Mesothelial cell of epicardium (in vitro differentiated cells): ENCODE measurements around the gene NOP9. TPM values are rescaled to one million over a fixed set of nuclear protein-coding genes. Genes with fewer than 3 reads are reported as not detected.

Source experiments
- DNase-seq, 2 experiments: peaks; one replicate each; pipeline ENCODE4 v3.0.0; 2021; ENCODE audit warnings: low spot score in 2 of 2; ENCODE audit not compliant: unreplicated experiment in 2 of 2
- H3K27ac Mint-ChIP-seq: 2 replicates; pipeline ENCODE4 v1.8.0; 2021; ENCODE audit warnings: mixed read lengths
- H3K27me3 Mint-ChIP-seq: 2 replicates; pipeline ENCODE4 v1.8.0; 2021; ENCODE audit warnings: low read depth, mixed read lengths
- H3K36me3 Mint-ChIP-seq: 2 replicates; pipeline ENCODE4 v1.8.0; 2021; ENCODE audit warnings: mixed read lengths
- H3K4me1 Mint-ChIP-seq: 2 replicates; pipeline ENCODE4 v1.8.0; 2021; ENCODE audit warnings: mixed read lengths
- H3K4me3 Mint-ChIP-seq: 2 replicates; pipeline ENCODE4 v1.8.0; 2021; ENCODE audit warnings: mild to moderate bottlenecking, moderate library complexity, mixed read lengths
- H3K9me3 Mint-ChIP-seq: 2 replicates; pipeline ENCODE4 v1.8.0; 2021; ENCODE audit warnings: mixed read lengths
- CTCF ChIP-seq: fragments of 200-600 bp; sonication (generic); IDR thresholded peaks from one replicate; pipeline ENCODE4 v1.5.0; 2021; ENCODE audit warnings: antibody characterized with exemption; ENCODE audit not compliant: unreplicated experiment
- total RNA-seq: library from RNA; stranded (reverse); gene quantifications from 3 replicates; pipeline ENCODE4 v1.2.1, GENCODE V29; 2021

Gene NOP9
- total RNA-seq, 1 donor from 2014 or later = 30.8 TPM

DNA sequence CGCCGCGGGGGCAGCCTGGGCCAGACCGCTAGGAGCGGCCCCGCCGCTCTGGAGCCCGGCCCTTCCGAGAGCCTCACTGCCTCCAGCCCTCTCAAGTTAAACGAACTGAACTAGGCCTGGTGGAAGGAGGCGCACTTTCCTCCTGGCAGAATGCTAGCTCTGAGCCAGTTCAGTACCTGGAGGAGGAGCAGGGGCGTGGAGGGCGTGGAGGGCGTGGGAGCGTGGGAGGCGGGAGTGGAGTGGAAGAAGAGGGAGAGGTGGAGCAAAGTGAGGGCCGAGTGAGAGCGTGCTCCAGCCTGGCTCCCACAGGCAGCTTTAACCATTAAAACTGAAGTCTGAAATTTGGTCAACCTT lies 16.9 kb downstream of the NOP9 start:
- TF ChIP-seq CTCF = no peak
- no peaks in the 10 kb centered on the region for H3K9me3 Mint-ChIP-seq
- peaks cover 28% of the 10 kb centered on the region for H3K27me3 Mint-ChIP-seq
- H3K27ac Mint-ChIP-seq = no peak overlapping the region
- no peak overlapping the region for H3K4me3 Mint-ChIP-seq
- no peaks in the 10 kb centered on the region for H3K36me3 Mint-ChIP-seq
- DNase-seq = no peak
- H3K4me1 Mint-ChIP-seq = peaks cover 1% of the 10 kb centered on the region

- H3K4me3 Mint-ChIP-seq = no peak overlapping the region
- peaks cover 5% of the 10 kb centered on the region for H3K4me1 Mint-ChIP-seq
- H3K36me3 Mint-ChIP-seq = no peaks in the 10 kb centered on the region
- H3K9me3 Mint-ChIP-seq = no peaks in the 10 kb centered on the region
- H3K27ac Mint-ChIP-seq = no peak overlapping the region
- peaks cover 28% of the 10 kb centered on the region for H3K27me3 Mint-ChIP-seq
- DNase-seq = no peak
- no peak for TF ChIP-seq CTCF
These were observed 17.7 kb downstream of the NOP9 start for GRCh38 chr14:24317141-24317928.

DNA sequence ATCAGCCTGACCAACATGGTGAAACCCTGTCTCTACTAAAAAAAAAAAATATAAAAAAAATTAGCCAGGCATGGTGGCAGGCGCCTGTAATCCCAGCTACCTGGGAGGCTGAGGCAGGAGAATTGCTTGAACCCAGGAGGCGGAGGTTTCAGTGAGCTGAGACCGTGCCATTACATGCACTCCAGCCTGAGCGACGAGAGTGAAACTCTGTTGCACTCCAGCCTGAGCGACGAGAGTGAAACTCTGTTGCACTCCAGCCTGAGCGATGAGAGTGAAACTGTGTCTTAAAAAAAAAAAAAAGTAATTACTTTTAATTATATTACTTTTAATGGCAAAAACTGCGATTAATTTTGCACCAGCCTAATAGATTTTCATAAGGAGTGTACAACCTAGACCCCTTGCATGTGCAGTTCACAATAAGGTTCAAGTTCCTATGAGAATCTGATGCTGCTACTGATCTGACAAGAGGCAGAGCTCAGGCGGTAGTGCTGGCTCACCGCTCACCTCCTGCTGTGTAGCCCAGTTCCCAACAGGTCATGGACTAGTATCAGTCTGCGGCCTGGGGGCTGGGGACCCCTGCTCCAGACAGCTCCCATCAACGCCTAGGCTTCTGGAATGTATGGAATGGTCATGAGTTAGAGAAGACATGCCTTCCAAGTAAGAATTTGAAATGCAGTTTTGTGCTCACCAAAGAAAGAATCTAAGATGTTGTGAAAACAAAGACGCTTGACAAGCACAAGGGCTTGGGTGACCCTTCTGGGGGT lies 21.7 kb downstream of the NOP9 start:
- Mint-ChIP-seq H3K9me3 (no peaks in the 10 kb centered on the region), H3K27me3 (peaks cover 28% of the 10 kb centered on the region), H3K36me3 (no peaks in the 10 kb centered on the region), H3K4me1 (peaks cover 5% of the 10 kb centered on the region), H3K4me3 (no peak overlapping the region), H3K27ac (no peak overlapping the region)
- no peak for DNase-seq
- no peak for TF ChIP-seq CTCF

DNA sequence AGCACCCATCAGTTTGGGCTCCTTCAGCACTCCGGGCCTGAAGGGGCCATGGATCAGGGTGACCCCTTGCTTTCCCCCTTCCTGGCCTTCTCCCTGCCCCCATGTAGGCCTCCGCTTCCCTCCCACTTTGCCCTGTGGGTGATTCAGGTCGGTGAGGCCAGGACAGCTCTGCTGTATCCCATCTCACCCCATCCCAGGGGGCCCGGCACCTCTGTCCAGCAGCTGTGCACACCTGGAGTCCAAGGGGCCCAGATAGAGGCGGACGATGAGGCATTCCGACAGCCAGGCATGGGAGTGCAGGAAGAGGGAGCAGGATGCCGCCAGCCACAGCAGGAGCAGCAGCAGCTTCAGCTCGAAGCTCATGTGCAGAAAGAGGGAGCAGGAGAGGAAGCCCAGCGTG lies 23.0 kb downstream of the NOP9 start:
- Mint-ChIP-seq H3K4me1 (peaks cover 5% of the 10 kb centered on the region), H3K36me3 (no peaks in the 10 kb centered on the region), H3K27me3 (peaks cover 22% of the 10 kb centered on the region), H3K9me3 (no peaks in the 10 kb centered on the region), H3K4me3 (no peak overlapping the region), H3K27ac (no peak overlapping the region)
- TF ChIP-seq CTCF = no peak
- no peak for DNase-seq

DNA sequence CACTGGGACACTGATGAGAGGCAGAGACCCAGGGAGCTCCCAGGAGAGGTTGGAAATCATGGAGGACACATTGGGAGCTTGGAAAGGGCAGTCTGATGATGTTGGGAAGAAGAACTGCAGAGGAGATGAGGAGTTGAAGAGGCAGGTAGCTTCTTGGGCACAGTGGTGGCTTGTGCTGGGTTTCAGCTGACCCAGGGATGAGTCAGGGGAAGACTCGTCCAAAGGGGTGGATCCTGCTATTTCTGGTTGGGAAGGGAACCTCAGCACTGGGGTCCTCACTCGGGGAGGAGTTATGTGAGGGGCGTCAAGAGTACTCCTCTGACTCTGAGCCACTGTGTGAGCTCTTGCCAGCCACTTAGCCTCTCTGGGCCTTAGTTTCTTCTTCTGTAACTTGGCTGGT lies 23.7 kb downstream of the NOP9 start:
- H3K27ac Mint-ChIP-seq = no peak overlapping the region

More for the DNA sequence above, 23.7 kb downstream of the NOP9 start:
- no peak for TF ChIP-seq CTCF
- Mint-ChIP-seq H3K36me3 (no peaks in the 10 kb centered on the region), H3K9me3 (no peaks in the 10 kb centered on the region), H3K4me1 (peaks cover 5% of the 10 kb centered on the region), H3K4me3 (no peak overlapping the region), H3K27me3 (peaks cover 18% of the 10 kb centered on the region)
- DNase-seq = no peak
